GM21390 (cell line): ENCODE measurements around the gene AGTRAP.

Source experiments
- ATAC-seq: cut with Tn5 transposase; IDR thresholded peaks from one replicate; pipeline ENCODE4 v1.9.1; 2021; ENCODE audit not compliant: unreplicated experiment

The AGTRAP gene

DNA sequence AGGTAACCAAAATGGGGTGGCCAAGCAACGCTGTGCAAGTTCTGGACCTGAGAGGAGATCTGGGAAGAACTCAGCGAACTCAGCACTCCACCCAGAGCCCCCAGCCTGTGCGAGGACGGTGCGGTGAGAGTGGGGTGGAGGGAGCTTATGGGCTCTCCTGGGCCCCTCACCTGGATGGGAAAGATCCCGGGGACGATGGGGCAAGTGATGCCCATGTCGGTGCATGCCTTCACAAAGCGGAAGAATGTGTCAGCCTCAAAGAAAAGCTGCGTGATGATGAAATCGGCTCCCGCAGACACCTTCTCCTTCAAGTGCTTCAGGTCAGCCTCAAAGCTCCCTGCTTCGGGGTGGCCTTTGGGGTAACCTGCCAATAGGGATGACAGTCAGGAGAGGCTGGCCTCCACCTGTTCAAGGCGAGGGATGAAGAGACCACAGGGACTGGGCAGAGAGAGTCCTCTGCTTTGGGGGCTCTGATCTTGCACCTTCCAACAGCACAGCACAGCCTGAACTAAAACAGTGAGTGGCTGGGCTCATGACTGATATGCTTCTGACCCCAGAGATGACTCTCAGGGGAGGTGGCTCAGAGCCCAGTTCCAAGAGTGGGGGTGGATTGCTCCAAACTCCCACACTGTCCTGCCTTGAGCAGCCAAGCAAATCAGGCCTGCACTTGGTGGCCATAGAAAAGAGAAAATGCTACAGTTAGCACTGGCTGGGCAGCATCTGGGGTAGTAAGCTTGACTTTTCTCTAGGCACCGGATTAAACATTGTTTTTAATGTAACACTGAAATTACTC is 60.3 kb downstream of the AGTRAP start:
- no peak for ATAC-seq

GRCh38 chr1:11797525-11798216 is 61.7 kb downstream of the AGTRAP start:
- no peak for ATAC-seq

DNA sequence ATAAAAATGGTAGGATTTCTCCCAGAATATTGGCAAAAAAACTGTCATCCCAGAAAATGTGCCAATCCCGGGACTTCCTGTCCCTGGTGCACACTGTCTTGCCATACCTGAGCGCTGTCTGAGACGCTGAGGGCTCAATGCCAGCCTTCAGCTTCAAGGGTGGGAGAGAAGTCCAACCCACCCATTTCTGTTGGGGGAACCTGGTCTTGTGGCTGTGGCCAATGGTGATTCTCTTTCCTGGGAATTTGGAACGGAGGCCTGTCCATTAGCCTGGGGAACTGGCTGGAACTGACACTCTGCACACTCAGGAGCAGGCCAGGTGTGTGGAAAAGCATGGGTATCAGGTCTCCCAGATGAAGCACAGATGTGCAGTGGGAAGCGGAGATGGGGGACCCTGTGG is 63.2 kb downstream of the AGTRAP start:
- ATAC-seq = no peak

DNA sequence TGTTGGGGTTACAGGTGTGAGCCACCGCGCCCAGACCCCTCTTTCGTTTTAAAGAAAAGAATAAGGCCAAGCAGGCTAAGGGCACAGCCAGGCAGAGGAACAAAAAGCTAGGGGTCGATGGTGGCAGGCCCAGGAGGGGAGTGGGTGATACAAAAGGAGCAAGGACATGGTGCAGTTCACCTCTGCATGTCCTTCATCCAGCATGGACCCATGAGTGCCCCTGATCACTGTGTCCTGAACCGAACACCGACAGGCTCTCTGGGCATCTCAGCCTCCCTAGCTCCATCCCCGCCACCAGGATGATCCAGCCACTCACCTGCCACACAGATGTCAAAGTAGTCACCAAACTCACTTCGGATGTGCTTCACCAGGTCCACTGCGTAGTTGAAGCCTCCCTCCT is 64.0 kb downstream of the AGTRAP start:
- no peak for ATAC-seq

DNA sequence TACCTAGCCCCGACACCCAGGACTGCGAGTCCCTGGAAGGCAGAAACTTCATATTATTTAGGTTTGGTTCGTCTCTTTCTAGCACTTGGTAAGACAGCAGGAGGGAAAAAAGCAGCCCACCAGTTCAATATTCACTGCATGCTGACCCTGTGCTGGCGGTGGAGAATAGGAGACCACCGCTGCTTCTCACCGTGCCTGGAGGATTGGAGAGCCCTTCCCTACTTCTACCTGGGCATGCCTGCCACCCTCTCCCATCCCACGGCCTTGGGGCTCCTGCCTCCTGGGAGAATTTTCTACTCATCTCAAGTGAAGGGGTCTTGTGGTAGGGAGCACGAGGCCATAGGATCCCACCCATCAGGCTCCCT is 64.4 kb downstream of the AGTRAP start:
- ATAC-seq = no peak
